HFFc6 (cell line): ENCODE results near the gene HPGD. TPM values are rescaled to one million over a fixed set of nuclear protein-coding genes. Genes with fewer than 3 reads are reported as not detected.

ENCODE experiments used
- DNase-seq: peaks from one replicate; pipeline ENCODE4 v3.0.0-alpha.2; 2018
- H3K27ac Mint-ChIP-seq: 2 replicates; pipeline ENCODE4 v1.8.0; 2020; ENCODE audit warnings: mild to moderate bottlenecking, mixed read lengths
- H3K27me3 Mint-ChIP-seq: 2 replicates; pipeline ENCODE4 v1.8.0; 2021; ENCODE audit warnings: mild to moderate bottlenecking, moderate library complexity, mixed read lengths; ENCODE audit not compliant: insufficient read depth
- H3K36me3 Mint-ChIP-seq: 2 replicates; pipeline ENCODE4 v1.8.0; 2021; ENCODE audit warnings: low read depth, mixed read lengths
- H3K4me1 Mint-ChIP-seq: 2 replicates; pipeline ENCODE4 v1.8.0; 2020; ENCODE audit warnings: low read depth, mixed read lengths
- H3K4me3 Mint-ChIP-seq: 2 replicates; pipeline ENCODE4 v1.8.0; 2020; ENCODE audit warnings: mild to moderate bottlenecking, moderate library complexity, mixed read lengths
- H3K9me3 Mint-ChIP-seq: 2 replicates; pipeline ENCODE4 v1.8.0; 2020; ENCODE audit warnings: mild to moderate bottlenecking, mixed read lengths
- CTCF ChIP-seq: fragments of 200-600 bp; sonication (generic); IDR thresholded peaks from 2 replicates; pipeline ENCODE4 v1.5.0; 2021; ENCODE audit warnings: antibody characterized with exemption, mild to moderate bottlenecking
- total RNA-seq, 6 experiments: library from RNA; stranded (reverse); fragmentation: NEBNext Ultra II Directional; extraction: Animal tissue kit (Norgen Biotek cat#: 25700); gene quantifications; 2 replicates in 1 of 6; 3 replicates in 5 of 6; pipeline ENCODE4 v1.2.3, GENCODE V29; 2021

HPGD gene
- total RNA-seq, 6 experiments from 2014 or later: not detected

DNA sequence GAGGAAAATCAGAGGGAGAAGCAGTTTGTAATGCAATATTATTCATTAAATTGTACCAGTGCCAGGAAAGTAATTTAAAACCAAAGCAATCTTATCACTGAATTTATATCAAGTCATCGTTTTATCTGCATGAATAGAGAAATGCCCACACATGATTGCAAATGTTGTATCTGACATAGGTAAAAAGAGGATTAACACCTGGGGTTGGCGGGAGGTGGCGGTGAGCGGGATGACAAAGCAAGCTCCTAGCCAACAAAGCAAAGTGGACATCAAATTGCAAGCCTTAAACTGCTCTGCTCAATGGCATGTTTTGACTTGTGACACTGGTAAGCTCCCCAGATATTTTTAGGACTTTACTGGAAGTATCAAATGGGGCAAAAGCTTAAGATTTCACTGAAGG lies 16.4 kb downstream of the HPGD start:
- Mint-ChIP-seq H3K9me3 (peaks cover 35% of the 10 kb centered on the region), H3K27me3 (no peaks in the 10 kb centered on the region; the same call in 1 of the 2 replicates), H3K4me3 (no peak overlapping the region), H3K4me1 (no peaks in the 10 kb centered on the region), H3K27ac (no peak overlapping the region), H3K36me3 (no peaks in the 10 kb centered on the region)
- no peak for TF ChIP-seq CTCF
- DNase-seq: no peak

- Mint-ChIP-seq H3K36me3 (no peaks in the 10 kb centered on the region), H3K27ac (no peak overlapping the region), H3K27me3 (no peaks in the 10 kb centered on the region; the same call in 1 of the 2 replicates), H3K4me3 (no peak overlapping the region), H3K9me3 (peaks cover 39% of the 10 kb centered on the region), H3K4me1 (no peaks in the 10 kb centered on the region)
- TF ChIP-seq CTCF: no peak
- DNase-seq: no peak
Observed at GRCh38 chr4:174505007-174505406, 17.3 kb downstream of the HPGD start.

GRCh38 chr4:174503079-174503715 lies 19.1 kb downstream of the HPGD start:
- Mint-ChIP-seq H3K36me3 (no peaks in the 10 kb centered on the region), H3K27ac (no peak overlapping the region), H3K27me3 (no peaks in the 10 kb centered on the region; the same call in 1 of the 2 replicates), H3K9me3 (peaks cover 46% of the 10 kb centered on the region), H3K4me3 (no peak overlapping the region), H3K4me1 (no peaks in the 10 kb centered on the region)
- no peak for TF ChIP-seq CTCF
- no peak for DNase-seq

DNA sequence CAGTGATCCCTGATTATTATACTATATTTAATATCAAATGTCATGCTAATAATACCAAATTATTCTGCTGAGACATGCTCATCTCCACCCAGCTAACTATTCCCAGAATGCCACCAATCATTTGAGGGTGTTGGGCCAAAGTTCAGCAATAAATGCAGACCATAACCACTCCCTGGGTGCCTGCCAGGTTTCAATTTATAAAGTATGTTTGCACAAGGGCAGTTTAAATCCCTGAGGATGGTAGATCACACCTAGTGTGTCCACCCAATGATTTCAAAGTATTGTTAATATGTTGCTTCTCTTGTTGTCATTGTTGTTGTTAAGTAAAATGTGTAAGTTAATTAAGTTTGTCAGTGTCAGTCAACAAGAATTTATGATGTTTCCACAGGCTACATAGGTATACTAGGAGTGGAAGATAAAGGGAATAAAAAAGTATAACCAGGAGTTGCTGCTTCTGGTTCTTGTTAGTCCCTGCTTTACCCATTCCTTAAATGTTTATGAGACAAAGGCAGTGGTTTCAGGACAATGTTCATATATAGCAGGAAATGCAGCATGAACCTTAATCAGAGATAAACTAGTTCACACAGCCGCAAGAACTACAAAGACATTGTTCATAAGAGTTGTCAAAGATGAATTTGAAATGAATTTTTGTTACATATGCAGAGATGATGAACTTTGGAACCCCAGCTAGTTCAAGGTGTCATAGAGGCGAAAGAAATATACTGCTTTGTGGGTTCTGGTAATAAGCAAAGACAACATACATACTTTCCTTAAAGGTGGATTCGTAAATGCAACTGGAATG lies 25.5 kb downstream of the HPGD start:
- H3K4me1 Mint-ChIP-seq: no peaks in the 10 kb centered on the region
- no peak overlapping the region for H3K4me3 Mint-ChIP-seq
- no peak for DNase-seq
- H3K9me3 Mint-ChIP-seq: peaks cover 24% of the 10 kb centered on the region
- TF ChIP-seq CTCF: no peak
- H3K27me3 Mint-ChIP-seq: no peaks in the 10 kb centered on the region; the same call in 1 of the 2 replicates
- no peak overlapping the region for H3K27ac Mint-ChIP-seq
- H3K36me3 Mint-ChIP-seq: no peaks in the 10 kb centered on the region

DNA sequence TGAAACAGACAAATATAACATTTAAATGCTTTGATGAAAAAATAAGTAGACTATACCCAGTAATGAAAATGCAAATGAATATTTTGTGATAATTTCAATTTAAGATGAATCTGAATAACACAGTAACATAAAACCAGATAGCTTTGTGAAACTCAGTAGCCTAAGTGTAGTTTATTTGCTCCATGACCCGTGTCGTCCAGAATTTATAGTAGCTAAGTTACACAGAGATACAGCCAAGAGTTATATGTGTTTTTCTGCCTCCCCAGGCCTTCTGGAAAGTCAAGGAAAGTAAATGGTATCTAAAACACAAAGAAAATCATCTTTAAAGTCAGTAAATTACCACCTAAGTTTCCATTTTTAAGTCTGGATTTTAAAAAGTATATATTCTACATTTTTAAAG lies 26.7 kb downstream of the HPGD start:
- DNase-seq: no peak
- H3K27ac Mint-ChIP-seq: no peak overlapping the region
- H3K27me3 Mint-ChIP-seq: no peaks in the 10 kb centered on the region; the same call in 1 of the 2 replicates
- H3K36me3 Mint-ChIP-seq: no peaks in the 10 kb centered on the region
- no peak overlapping the region for H3K4me3 Mint-ChIP-seq
- H3K4me1 Mint-ChIP-seq: no peaks in the 10 kb centered on the region
- TF ChIP-seq CTCF: no peak
- peaks cover 20% of the 10 kb centered on the region for H3K9me3 Mint-ChIP-seq
